IMR-90 (cell line): Measurements from ENCODE around the gene USH2A. TPM values are rescaled to one million over a fixed set of nuclear protein-coding genes. Genes with fewer than 3 reads are reported as not detected.
A peak's percentile ranks its signal among the peaks of the same experiment; 100 is the strongest.
"Not testable (repeated sequence)": the region's sequence is repeated elsewhere in the genome, so short reads cannot be mapped to it uniquely, and the experiment has no call there.

Experiments used
- ATAC-seq: fragments of 200-7000 bp; cut with Tn5 transposase; 2 replicates; pipeline ENCODE4 v1.9.1; 2020; ENCODE audit warnings: low read depth, mild to moderate bottlenecking, moderate library complexity
- BruUV-seq: library from RNA; stranded (reverse); fragments of 400-500 nt; replicated peaks from 2 replicates; lab custom pipeline; 2021; lab: Mats Ljungman, UMichigan
- CTCF ChIA-PET: fragments of 300-600 bp; formaldehyde crosslinking; extraction: SDS; loops from one replicate; lab custom pipeline; 2021; ENCODE audit warnings: antibody characterized with exemption; lab: Yijun Ruan, JAX
- POLR2A ChIA-PET: fragments of 300-600 bp; sonication (Branson Sonifier 250); formaldehyde crosslinking; loops from one replicate; lab custom pipeline; 2022; ENCODE audit warnings: antibody characterized with exemption; ENCODE audit not compliant: unreplicated experiment; lab: Charles Lee
- DNase-seq: peaks from one replicate; pipeline ENCODE4 v3.0.0; 2013
- H2AFZ ChIP-seq: replicated peaks from 2 replicates; pipeline ENCODE3; 2013; ENCODE audit warnings: low read length, mild to moderate bottlenecking; ENCODE audit not compliant: poor library complexity
- H2AK5ac ChIP-seq: 2 replicates; pipeline ENCODE4 v1.6.1; 2013; ENCODE audit warnings: low read depth, low read length, inconsistent platforms
- H2AK9ac ChIP-seq: replicated peaks from 2 replicates; pipeline ENCODE3; 2013; ENCODE audit warnings: mild to moderate bottlenecking, low read depth, low read length, moderate library complexity; ENCODE audit not compliant: poor library complexity
- H2BK120ac ChIP-seq: 2 replicates; pipeline ENCODE4 v1.6.1; 2013; ENCODE audit warnings: low read depth, low read length, inconsistent platforms
- H2BK15ac ChIP-seq: 3 replicates; pipeline ENCODE4 v1.6.1; 2013; ENCODE audit warnings: low read depth, low read length, inconsistent platforms
- H2BK20ac ChIP-seq: 2 replicates; pipeline ENCODE4 v1.6.1; 2013; ENCODE audit warnings: low read depth, mild to moderate bottlenecking, inconsistent platforms, low read length, moderate library complexity
- H2BK5ac ChIP-seq: 2 replicates; pipeline ENCODE4 v1.6.1; 2013; ENCODE audit warnings: mild to moderate bottlenecking, low read depth, low read length, inconsistent platforms; ENCODE audit not compliant: poor library complexity, severe bottlenecking
- H3K14ac ChIP-seq: replicated peaks from 2 replicates; pipeline ENCODE4 v1.6.1; 2013; ENCODE audit warnings: low read depth, low read length, inconsistent platforms
- H3K18ac ChIP-seq: 2 replicates; pipeline ENCODE4 v1.6.1; 2013; ENCODE audit warnings: low read depth, low read length, control low read depth
- H3K23ac ChIP-seq: 2 replicates; pipeline ENCODE4 v1.6.1; 2013; ENCODE audit warnings: low read depth, low read length, inconsistent platforms
- H3K27ac ChIP-seq: 2 replicates; pipeline ENCODE4 v1.5.1; 2013; ENCODE audit warnings: mild to moderate bottlenecking, control low read depth, low read length; ENCODE audit not compliant: insufficient read depth
- H3K27me3 ChIP-seq: 2 replicates; pipeline ENCODE4 v1.6.1; 2013; ENCODE audit warnings: low read length; ENCODE audit not compliant: control insufficient read depth, insufficient read depth
- H3K36me3 ChIP-seq: 2 replicates; pipeline ENCODE4 v1.6.1; 2013; ENCODE audit warnings: low read length, mixed read lengths; ENCODE audit not compliant: control insufficient read depth, insufficient read depth
- H3K4ac ChIP-seq: 2 replicates; pipeline ENCODE4 v1.6.1; 2013; ENCODE audit warnings: low read depth, low read length, inconsistent platforms
- H3K4me1 ChIP-seq: 2 replicates; pipeline ENCODE4 v1.6.1; 2013; ENCODE audit warnings: low read length, mixed read lengths; ENCODE audit not compliant: control insufficient read depth, insufficient read depth
- H3K4me2 ChIP-seq: 2 replicates; pipeline ENCODE4 v1.6.1; 2013; ENCODE audit warnings: low read depth, mild to moderate bottlenecking, control low read depth, low read length, moderate library complexity
- H3K4me3 ChIP-seq: 2 replicates; pipeline ENCODE4 v1.5.1; 2013; ENCODE audit warnings: low read depth, mild to moderate bottlenecking, control low read depth, low read length, moderate library complexity; ENCODE audit not compliant: insufficient read depth
- H3K56ac ChIP-seq: 2 replicates; pipeline ENCODE4 v1.6.1; 2013; ENCODE audit warnings: low read length, inconsistent platforms; ENCODE audit not compliant: insufficient read depth; ENCODE audit errors: extremely low read depth
- H3K79me1 ChIP-seq, 2 experiments: 2 replicates each; pipeline ENCODE4 v1.6.1; 2013; ENCODE audit warnings: low read length in 2 of 2, inconsistent platforms in 1 of 2, low read depth in 1 of 2
- H3K9ac ChIP-seq: 2 replicates; pipeline ENCODE4 v1.6.1; 2013; ENCODE audit warnings: low read depth, low read length, control low read depth
- H3K9me1 ChIP-seq: 2 replicates; pipeline ENCODE4 v1.6.1; 2013; ENCODE audit warnings: low read length, inconsistent platforms; ENCODE audit not compliant: insufficient read depth
- H3K9me3 ChIP-seq: 2 replicates; pipeline ENCODE4 v1.6.1; 2013; ENCODE audit warnings: low read length; ENCODE audit not compliant: control insufficient read depth, insufficient read depth
- H4K20me1 ChIP-seq: 2 replicates; pipeline ENCODE4 v1.6.1; 2013; ENCODE audit warnings: low read length, inconsistent platforms; ENCODE audit not compliant: insufficient read depth
- H4K5ac ChIP-seq: 2 replicates; pipeline ENCODE4 v1.6.1; 2013; ENCODE audit warnings: mild to moderate bottlenecking, low read depth, low read length, control low read depth
- H4K8ac ChIP-seq, 2 experiments: 2 replicates each; pipeline ENCODE4 v1.6.1; 2013; ENCODE audit warnings: low read depth in 2 of 2, low read length in 2 of 2, control low read depth in 1 of 2, inconsistent platforms in 1 of 2
- H4K91ac ChIP-seq: 2 replicates; pipeline ENCODE4 v1.6.1; 2013; ENCODE audit warnings: low read depth, low read length, inconsistent platforms; ENCODE audit not compliant: insufficient read depth
- FOS ChIP-seq: fragments of 150-350 bp; IDR thresholded peaks from 2 replicates; pipeline ENCODE4 v1.6.1; 2016; ENCODE audit warnings: low read depth, low read length
- MAZ ChIP-seq: IDR thresholded peaks from 2 replicates; pipeline ENCODE4 v1.6.1; 2012; ENCODE audit warnings: low read depth, mild to moderate bottlenecking, low read length, improper control_type of control experiment, moderate library complexity, borderline replicate concordance
- POLR2A ChIP-seq: IDR thresholded peaks from 2 replicates; pipeline ENCODE4 v1.6.1; 2012; ENCODE audit warnings: mild to moderate bottlenecking, low read depth, low read length
- RAD21 ChIP-seq: IDR thresholded peaks from 2 replicates; pipeline ENCODE4 v1.6.1; 2012; ENCODE audit warnings: low read length, improper control_type of control experiment
- RCOR1 ChIP-seq: IDR thresholded peaks from 2 replicates; pipeline ENCODE4 v1.6.1; 2012; ENCODE audit warnings: mild to moderate bottlenecking, low read length, improper control_type of control experiment; ENCODE audit not compliant: insufficient replicate concordance
- WGBS, 2 experiments: methylation state at CpG; one replicate each; pipeline versions ENCODE4 v1.1.5 to v1.1.7; 2013; ENCODE audit warnings: missing lambda C conversion rate in 2 of 2; ENCODE audit not compliant: insufficient read length in 1 of 2; ENCODE audit errors: extremely low coverage in 2 of 2; 5-methylcytosine and 5-hydroxymethylcytosine counted together
- dilution Hi-C: fragments of 300-500 bp; cut with HindIII; formaldehyde crosslinking; loops from one replicate; pipeline ENCODE4 v1.14.3; 2018; ENCODE audit warnings: low sequenced_read_pairs; ENCODE audit not compliant: unreplicated experiment
- in situ Hi-C: fragments of 300-500 bp; cut with MboI; formaldehyde crosslinking; loops from 3 replicates; pipeline ENCODE4 v1.14.3; 2019; ENCODE audit warnings: low sequenced_read_pairs, inconsistent platforms, mixed read lengths
- intact Hi-C: fragments of 100-400 bp; cut with micrococcal nuclease; formaldehyde crosslinking; loops from 2 replicates; pipeline ENCODE4 v1.10.0; 2022
- polyA plus RNA-seq, 3 experiments: library from polyadenylated mRNA; depleted of rRNA; stranded (reverse); fragments of >200 nt; gene quantifications; 2 replicates each; pipeline ENCODE4 v1.2.3, GENCODE V29; 2012; ENCODE audit warnings: low replicate concordance in 1 of 3
- total RNA-seq: library from RNA; depleted of rRNA; stranded (reverse); fragments of >200 nt; gene quantifications from 2 replicates; pipeline ENCODE4 v1.2.3, GENCODE V29; 2012

Gene USH2A
- total and polyA plus RNA-seq, 2 of the 4 experiments (the other 2 are of a cell fraction): under 0.01 to 0.02 TPM

DNA sequence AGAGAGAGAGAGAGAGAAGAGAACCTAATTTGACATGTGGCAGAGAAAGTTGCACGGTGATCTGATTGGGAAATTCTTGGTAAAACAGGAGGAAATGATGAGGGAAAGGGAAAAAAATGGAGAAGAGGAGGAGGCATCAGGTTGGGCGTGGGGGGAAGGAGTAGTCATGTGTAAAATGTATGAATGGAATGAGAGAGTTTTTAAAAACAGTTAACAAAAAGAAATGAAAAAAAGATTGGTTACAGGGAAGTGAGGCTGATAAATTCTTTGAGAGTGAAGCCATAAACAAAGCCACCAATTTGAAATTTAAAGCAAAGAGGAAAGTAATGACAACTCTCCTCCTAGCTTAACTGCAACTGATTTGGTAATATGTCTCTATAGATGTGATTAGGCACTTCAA, 409.2 kb downstream of the USH2A start:
- no peak overlapping the region for H2BK120ac ChIP-seq
- no peak overlapping the region for H2AK9ac ChIP-seq
- intact Hi-C loops: no loop called here
- no peak overlapping the region for H4K91ac ChIP-seq
- H3K4me3 ChIP-seq: no peak overlapping the region
- no peaks in the 10 kb centered on the region for H3K79me1 ChIP-seq
- peaks cover 2% of the 10 kb centered on the region; the same call in 1 of the 2 replicates for H3K4me1 ChIP-seq
- BruUV-seq: no TSS peak
- no peak overlapping the region for H3K4ac ChIP-seq
- H2BK20ac ChIP-seq: no peak overlapping the region
- no peak overlapping the region for H3K23ac ChIP-seq
- ChIA-PET POLR2A (no interaction called here), CTCF (no interaction called here)
- ATAC-seq: peak; percentile 49; the same call in 1 of the 2 replicates
- no peak overlapping the region for H2AK5ac ChIP-seq
- no peak overlapping the region for H4K5ac ChIP-seq
- 8 to 100% methylated on average over 1 of the region's 2 CpGs for WGBS, 2 experiments
- H3K9me3 ChIP-seq: no peaks in the 10 kb centered on the region
- H3K18ac ChIP-seq: no peak overlapping the region
- H3K56ac ChIP-seq: no peak overlapping the region
- H3K27ac ChIP-seq: no peak overlapping the region
- no peaks in the 10 kb centered on the region for H3K27me3 ChIP-seq
- 0 out of 2 replicates have a peak, but pooled peaks cover 2% of the 10 kb centered on the region for H3K9me1 ChIP-seq
- H4K20me1 ChIP-seq: no peaks in the 10 kb centered on the region
- in situ Hi-C loops: no loop called here
- no peaks in the 10 kb centered on the region for H3K36me3 ChIP-seq
- H2BK15ac ChIP-seq: no peak overlapping the region
- H3K14ac ChIP-seq: no peak overlapping the region
- H3K4me2 ChIP-seq: no peak overlapping the region
- dilution Hi-C loops: no loop called here
- DNase-seq: peak; percentile 22
- TF ChIP-seq RCOR1 (no peak), RAD21 (no peak), FOS (no peak), MAZ (no peak), POLR2A (no peak)
- no peak overlapping the region for H4K8ac ChIP-seq
- no peak overlapping the region for H2BK5ac ChIP-seq
- H3K9ac ChIP-seq: no peak overlapping the region
- no peak overlapping the region for H2AFZ ChIP-seq

DNA sequence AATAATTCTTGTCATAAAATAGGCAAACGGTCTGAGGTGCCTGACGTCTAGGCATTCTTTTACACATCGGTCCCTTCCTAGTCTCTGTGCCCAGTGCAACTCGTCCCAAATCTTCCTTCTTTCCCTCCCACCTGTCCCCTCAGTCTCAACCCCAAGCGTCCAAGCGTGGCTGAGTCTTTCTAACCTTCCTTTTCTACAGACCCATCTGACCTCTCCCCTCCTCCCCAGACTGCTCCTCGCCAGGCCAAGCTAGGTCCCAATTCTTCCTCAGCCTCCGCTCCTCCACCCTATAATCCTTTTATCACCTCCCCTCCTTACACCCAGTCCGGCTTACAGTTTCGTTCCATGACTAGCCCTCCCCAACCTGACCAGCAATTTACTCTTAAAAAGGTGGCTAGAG, 413.8 kb downstream of the USH2A start:
- dilution Hi-C loops, H3K4ac ChIP-seq, H4K20me1 ChIP-seq, H3K9ac ChIP-seq, H2BK20ac ChIP-seq, H2BK15ac ChIP-seq, H3K4me3 ChIP-seq, H4K8ac ChIP-seq, H2AK9ac ChIP-seq, H3K79me1 ChIP-seq, H3K27me3 ChIP-seq, H2BK5ac ChIP-seq, H3K14ac ChIP-seq, H3K4me1 ChIP-seq, H3K56ac ChIP-seq, H3K18ac ChIP-seq, DNase-seq, POLR2A ChIA-PET, H3K23ac ChIP-seq, BruUV-seq, H3K9me1 ChIP-seq, H2AFZ ChIP-seq, H2BK120ac ChIP-seq, H3K27ac ChIP-seq, in situ Hi-C loops, H4K5ac ChIP-seq, CTCF ChIA-PET, H3K9me3 ChIP-seq, H2AK5ac ChIP-seq, intact Hi-C loops, ATAC-seq, H3K36me3 ChIP-seq, H3K4me2 ChIP-seq, H4K91ac ChIP-seq: not testable (repeated sequence)
- whole genome bisulfite sequencing, 2 experiments: no CpG with 5 or more reads among the region's 10 CpGs
